Caki2 (cell line): ENCODE data around the gene COL4A4. TPM values are rescaled to one million over a fixed set of nuclear protein-coding genes. Genes with fewer than 3 reads are reported as not detected.

Experiments used
- DNase-seq: peaks from one replicate; pipeline ENCODE4 v3.0.0-alpha.2; 2015; ENCODE audit warnings: low read depth
- in situ Hi-C: cut with HindIII; loops from 2 replicates; pipeline ENCODE4 v1.10.0; 2016; ENCODE audit warnings: low sequenced_read_pairs, low pct_unique_long_range_greater_than_20kb, mixed read lengths
- total RNA-seq: library from RNA; depleted of rRNA; stranded (reverse); fragments of >200 nt; shearing (Covaris generic); gene quantifications from 2 replicates; pipeline ENCODE4 v1.2.3, GENCODE V29; 2014; ENCODE audit warnings: low replicate concordance

COL4A4 gene
- total RNA-seq, 1 experiment from 2014 or later = 6.3 TPM

GRCh38 chr2:227057060-227057459 lies 106.9 kb downstream of the COL4A4 start:
- in situ Hi-C loops = no loop called here

GRCh38 chr2:227054006-227054405 lies 110.0 kb downstream of the COL4A4 start:
- in situ Hi-C loops = no loop called here
- DNase-seq = no peak

More at GRCh38 chr2:227057060-227057459, 106.9 kb downstream of the COL4A4 start:
- DNase-seq = no peak

- in situ Hi-C loops = no loop called here
- no peak for DNase-seq
Measured at GRCh38 chr2:227052879-227053278, 111.1 kb downstream of the COL4A4 start.

GRCh38 chr2:227043981-227044380 lies 120.0 kb downstream of the COL4A4 start:
- in situ Hi-C loops = no loop called here

GRCh38 chr2:227038550-227039189 lies 125.3 kb downstream of the COL4A4 start:
- DNase-seq = no peak
- in situ Hi-C loops = no loop called here

More at GRCh38 chr2:227043981-227044380, 120.0 kb downstream of the COL4A4 start:
- no peak for DNase-seq

GRCh38 chr2:227036527-227036926 lies 127.5 kb downstream of the COL4A4 start:
- in situ Hi-C loops = no loop called here
- DNase-seq = no peak

- no peak for DNase-seq
- in situ Hi-C loops = no loop called here
Measured at GRCh38 chr2:227035711-227036367, 128.2 kb downstream of the COL4A4 start.

GRCh38 chr2:227033471-227034148 lies 130.4 kb downstream of the COL4A4 start:
- no peak for DNase-seq
- in situ Hi-C loops = no loop called here

- in situ Hi-C loops = no loop called here
- no peak for DNase-seq
Measured at GRCh38 chr2:227031379-227031778, 132.6 kb downstream of the COL4A4 start.

- in situ Hi-C loops = no loop called here
- DNase-seq = no peak
Measured at GRCh38 chr2:227030789-227031188, 133.2 kb downstream of the COL4A4 start.

- in situ Hi-C loops = no loop called here
Measured at GRCh38 chr2:227029426-227030105, 134.4 kb downstream of the COL4A4 start.

GRCh38 chr2:227025510-227025909 lies 138.5 kb downstream of the COL4A4 start:
- in situ Hi-C loops = no loop called here
- no peak for DNase-seq

More at GRCh38 chr2:227029426-227030105, 134.4 kb downstream of the COL4A4 start:
- DNase-seq = no peak

- DNase-seq = no peak
- in situ Hi-C loops = no loop called here
Measured at GRCh38 chr2:227022608-227023007, 141.4 kb downstream of the COL4A4 start.

- in situ Hi-C loops = no loop called here
- no peak for DNase-seq
Measured at GRCh38 chr2:227020416-227020815, 143.6 kb downstream of the COL4A4 start.

- in situ Hi-C loops = no loop called here
- DNase-seq = no peak
Measured at GRCh38 chr2:227016894-227017293, 147.1 kb downstream of the COL4A4 start.

- no peak for DNase-seq
- in situ Hi-C loops = no loop called here
Measured at GRCh38 chr2:227013881-227014280, 150.1 kb downstream of the COL4A4 start.

- no peak for DNase-seq
Measured at GRCh38 chr2:227013330-227013729, 150.7 kb downstream of the COL4A4 start.

GRCh38 chr2:227010433-227010832 lies 153.6 kb downstream of the COL4A4 start:
- in situ Hi-C loops = no loop called here
- no peak for DNase-seq

More at GRCh38 chr2:227013330-227013729, 150.7 kb downstream of the COL4A4 start:
- in situ Hi-C loops = no loop called here

GRCh38 chr2:227007940-227008339 lies 156.1 kb downstream of the COL4A4 start:
- in situ Hi-C loops = no loop called here
- DNase-seq = no peak
